Measurements from ENCODE around the gene GRHL1. TPM values are rescaled to one million over a fixed set of nuclear protein-coding genes. Genes with fewer than 3 reads are reported as not detected.

The GRHL1 gene
- total RNA-seq, 4 donors from 2014 or later, result 1.3 to 6.6 (median 1.5) TPM; not detected in 1

DNA sequence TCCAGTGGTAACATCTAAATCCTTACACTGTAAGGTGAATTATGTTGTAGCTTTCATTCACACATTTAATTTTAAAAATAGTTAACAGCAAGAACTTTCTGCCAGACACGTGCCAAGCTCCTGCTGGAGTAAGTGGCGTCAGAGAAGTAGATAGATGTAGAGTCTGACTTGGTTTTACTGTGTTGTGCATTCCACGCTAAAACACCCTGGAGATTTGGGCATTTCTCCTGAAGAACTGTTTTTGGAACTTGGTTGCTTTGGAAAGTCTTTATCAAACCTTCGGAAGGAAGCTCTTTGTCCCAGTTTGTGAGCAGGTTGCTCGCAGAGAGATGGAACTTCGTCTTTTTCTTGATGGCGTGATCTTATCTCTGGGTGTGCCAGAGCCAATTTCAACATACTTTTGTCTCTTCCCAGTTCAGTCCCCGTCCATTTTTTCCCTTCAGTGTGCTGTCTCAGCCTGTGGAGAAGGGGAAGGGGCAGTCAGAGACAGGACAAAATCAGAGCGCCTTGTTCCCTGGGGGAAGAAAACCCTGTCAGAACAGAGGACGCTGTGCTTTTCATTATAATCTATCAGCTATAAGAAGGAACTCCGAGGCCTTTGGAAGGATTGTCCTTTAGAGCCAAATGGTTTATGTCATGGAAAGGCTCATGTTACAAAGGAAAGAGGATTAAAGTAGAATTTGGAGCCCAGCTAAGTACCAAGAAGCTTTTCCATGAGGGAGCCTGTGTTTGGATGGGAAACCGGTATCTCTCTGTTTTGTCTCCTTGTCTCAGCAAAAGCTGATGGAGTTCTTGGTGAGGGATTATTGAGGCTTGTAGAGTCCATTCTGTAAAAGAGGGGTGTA is 18.9 kb downstream of the GRHL1 start:
- H3K36me3 ChIP-seq, result no peaks in the 10 kb centered on the region
- H3K4me1 ChIP-seq, result no peaks in the 10 kb centered on the region
- no peaks in the 10 kb centered on the region for H3K9me3 ChIP-seq
- no peak overlapping the region for H3K27ac ChIP-seq
- TF ChIP-seq, protein P1, sequence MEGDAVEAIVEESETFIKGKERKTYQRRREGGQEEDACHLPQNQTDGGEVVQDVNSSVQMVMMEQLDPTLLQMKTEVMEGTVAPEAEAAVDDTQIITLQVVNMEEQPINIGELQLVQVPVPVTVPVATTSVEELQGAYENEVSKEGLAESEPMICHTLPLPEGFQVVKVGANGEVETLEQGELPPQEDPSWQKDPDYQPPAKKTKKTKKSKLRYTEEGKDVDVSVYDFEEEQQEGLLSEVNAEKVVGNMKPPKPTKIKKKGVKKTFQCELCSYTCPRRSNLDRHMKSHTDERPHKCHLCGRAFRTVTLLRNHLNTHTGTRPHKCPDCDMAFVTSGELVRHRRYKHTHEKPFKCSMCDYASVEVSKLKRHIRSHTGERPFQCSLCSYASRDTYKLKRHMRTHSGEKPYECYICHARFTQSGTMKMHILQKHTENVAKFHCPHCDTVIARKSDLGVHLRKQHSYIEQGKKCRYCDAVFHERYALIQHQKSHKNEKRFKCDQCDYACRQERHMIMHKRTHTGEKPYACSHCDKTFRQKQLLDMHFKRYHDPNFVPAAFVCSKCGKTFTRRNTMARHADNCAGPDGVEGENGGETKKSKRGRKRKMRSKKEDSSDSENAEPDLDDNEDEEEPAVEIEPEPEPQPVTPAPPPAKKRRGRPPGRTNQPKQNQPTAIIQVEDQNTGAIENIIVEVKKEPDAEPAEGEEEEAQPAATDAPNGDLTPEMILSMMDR (IDR thresholded peaks at IDR 0.05), result no peak
- no peak for TF ChIP-seq POLR2A (IDR thresholded peaks at IDR 0.05)
- no peak overlapping the region for H3K4me3 ChIP-seq
- no peak for DNase-seq
- H3K27me3 ChIP-seq, result no peaks in the 10 kb centered on the region

DNA sequence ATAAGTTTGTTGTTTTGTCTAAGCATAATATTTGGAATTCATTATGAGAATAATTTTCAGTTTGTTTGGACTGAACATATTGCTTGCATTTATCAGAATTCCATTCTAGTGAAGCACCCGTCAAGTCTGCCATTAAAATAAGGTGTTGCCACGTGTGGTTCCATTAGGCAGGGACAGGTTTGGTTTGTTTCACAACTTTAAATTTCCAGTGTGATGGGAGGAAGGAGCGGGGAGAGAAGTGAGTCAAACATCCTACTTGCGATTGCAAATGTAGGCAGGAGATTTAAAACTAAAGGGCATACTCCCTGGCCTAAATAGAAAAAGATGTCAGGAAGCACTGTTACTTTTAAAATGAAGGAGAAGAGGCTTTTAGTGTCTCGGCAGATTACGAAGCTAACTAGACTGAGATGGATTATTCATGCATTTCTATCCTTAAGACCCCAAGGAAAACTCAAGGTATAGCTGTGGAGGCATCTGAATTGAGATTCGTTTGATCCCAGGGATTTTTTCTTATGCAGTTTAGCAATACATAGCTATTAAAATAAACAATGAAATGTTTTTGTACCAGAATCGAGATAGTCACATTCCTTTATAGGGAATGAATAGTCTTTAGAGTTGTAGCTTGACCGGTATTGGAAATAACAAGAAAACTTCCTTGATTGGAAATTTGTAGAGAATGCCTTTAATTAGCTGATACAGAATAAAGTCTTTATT is 19.8 kb downstream of the GRHL1 start:
- no peaks in the 10 kb centered on the region for H3K36me3 ChIP-seq
- no peak overlapping the region for H3K27ac ChIP-seq
- H3K27me3 ChIP-seq, result no peaks in the 10 kb centered on the region
- no peaks in the 10 kb centered on the region for H3K4me1 ChIP-seq
- DNase-seq, result no peak
- no peak overlapping the region for H3K4me3 ChIP-seq
- H3K9me3 ChIP-seq, result no peaks in the 10 kb centered on the region
- TF ChIP-seq, protein P1 (IDR thresholded peaks at IDR 0.05), result no peak

DNA sequence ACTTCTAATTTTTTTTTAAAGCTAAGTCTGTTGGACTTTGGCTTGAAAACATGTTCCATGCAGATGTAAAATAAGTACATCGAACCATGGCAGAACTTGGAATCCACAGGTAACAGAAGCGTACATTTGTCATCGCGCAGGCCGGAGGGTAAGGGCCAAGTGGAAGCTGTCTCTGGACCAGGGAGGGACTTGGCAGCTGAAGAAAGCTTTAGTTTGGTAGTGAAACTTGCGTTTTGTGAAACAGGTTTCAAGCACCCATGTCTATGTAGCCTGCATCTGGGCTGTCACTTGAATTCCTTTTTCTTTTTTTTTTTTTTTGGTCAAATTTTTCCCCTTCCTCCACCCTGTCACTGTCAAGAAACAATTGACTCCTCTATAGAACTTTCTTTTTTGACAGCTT is 20.4 kb downstream of the GRHL1 start:
- DNase-seq, result no peak
- H3K36me3 ChIP-seq, result no peaks in the 10 kb centered on the region
- no peaks in the 10 kb centered on the region for H3K27me3 ChIP-seq
- no peak for TF ChIP-seq POLR2A (IDR thresholded peaks at IDR 0.05)
- TF ChIP-seq, protein P1 (IDR thresholded peaks at IDR 0.05), result no peak
- no peak overlapping the region for H3K27ac ChIP-seq
- H3K4me3 ChIP-seq, result no peak overlapping the region
- no peaks in the 10 kb centered on the region for H3K4me1 ChIP-seq
- H3K9me3 ChIP-seq, result no peaks in the 10 kb centered on the region

DNA sequence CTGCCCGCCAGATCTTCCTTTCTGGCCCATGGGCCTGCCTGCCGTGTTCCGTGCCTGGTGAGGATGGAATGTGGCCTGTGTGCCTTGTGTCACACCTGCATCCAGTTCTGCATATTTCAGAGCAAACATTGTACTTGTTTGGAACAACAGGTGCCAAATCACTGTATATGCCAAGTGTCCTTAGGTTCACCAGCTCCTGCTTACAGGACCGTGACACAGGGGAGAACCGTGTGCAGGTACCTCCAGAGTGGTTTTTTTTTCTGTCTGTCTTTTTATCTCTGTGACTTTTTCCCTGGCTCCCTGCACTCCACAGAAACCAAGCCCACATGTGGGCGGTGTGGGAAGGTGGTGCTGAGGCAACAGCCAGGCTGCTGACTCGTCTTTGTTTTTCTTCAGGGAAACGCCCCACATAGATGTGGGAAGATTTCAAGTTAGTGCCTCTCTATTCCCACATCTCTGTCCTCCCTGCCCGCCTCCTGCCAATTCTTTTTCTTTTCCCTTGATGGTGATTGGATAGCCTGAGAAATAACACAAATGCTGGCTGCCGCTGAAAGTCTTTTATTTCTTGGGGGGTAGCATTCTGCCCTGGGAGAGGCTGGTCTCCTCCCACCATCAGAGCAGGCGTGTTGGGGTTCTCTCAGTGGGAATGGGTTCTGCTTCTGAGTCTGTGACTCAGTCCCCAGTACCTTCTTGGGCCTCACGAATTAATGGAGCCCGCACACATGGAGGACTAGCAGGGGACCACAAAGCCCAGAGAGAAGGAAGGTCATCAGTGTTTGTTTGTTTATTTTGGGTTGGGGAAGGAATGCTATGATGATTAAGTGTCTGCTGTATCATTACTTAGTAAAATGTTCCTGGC is 21.4 kb downstream of the GRHL1 start:
- Histone ChIP-seq H3K36me3 (no peaks in the 10 kb centered on the region), H3K4me1 (no peaks in the 10 kb centered on the region), H3K27me3 (no peaks in the 10 kb centered on the region), H3K4me3 (no peak overlapping the region), H3K27ac (no peak overlapping the region), H3K9me3 (no peaks in the 10 kb centered on the region)
- no peak for DNase-seq
- no peak for TF ChIP-seq POLR2A (IDR thresholded peaks at IDR 0.05)
- TF ChIP-seq, protein P1 (IDR thresholded peaks at IDR 0.05), result no peak

DNA sequence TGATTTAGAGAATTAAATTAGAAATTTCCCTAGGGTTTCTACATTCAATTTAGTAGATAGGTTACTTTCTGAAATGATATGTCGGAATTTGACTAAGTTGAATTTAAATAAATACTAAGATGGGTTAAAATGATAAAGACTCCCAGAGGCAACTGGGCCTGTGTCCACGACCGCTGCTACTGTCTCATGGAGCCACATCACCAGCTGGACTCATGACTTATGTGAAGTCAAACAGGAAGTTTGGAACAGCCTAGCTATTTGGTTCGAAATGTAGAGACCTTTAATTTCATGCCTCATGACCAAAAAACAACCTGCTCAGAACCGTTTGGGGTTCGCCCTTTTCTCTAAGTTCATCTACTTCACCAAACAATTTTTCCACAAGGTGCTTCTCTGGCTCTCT is 22.2 kb downstream of the GRHL1 start:
- no peak overlapping the region for H3K4me3 ChIP-seq
- H3K9me3 ChIP-seq, result no peaks in the 10 kb centered on the region
- no peaks in the 10 kb centered on the region for H3K36me3 ChIP-seq
- no peak for DNase-seq
- H3K27me3 ChIP-seq, result no peaks in the 10 kb centered on the region
- no peaks in the 10 kb centered on the region for H3K4me1 ChIP-seq
- H3K27ac ChIP-seq, result no peak overlapping the region
- TF ChIP-seq, protein P1 (IDR thresholded peaks at IDR 0.05), result no peak
- no peak for TF ChIP-seq POLR2A (IDR thresholded peaks at IDR 0.05)
